B cell (primary cell): ENCODE results near the gene DNAH2. TPM values are rescaled to one million over a fixed set of nuclear protein-coding genes. Genes with fewer than 3 reads are reported as not detected.

Experiments
- ATAC-seq: fragments of 200-7000 bp; cut with Tn5 transposase; one replicate; pipeline ENCODE4 v1.10.0; 2021; ENCODE audit warnings: low read depth, mild to moderate bottlenecking, moderate number of reproducible peaks, moderate library complexity
- CTCF ChIA-PET: fragments of 350-600 bp; sonication (Branson Sonifier 250); formaldehyde crosslinking; loops from one replicate; lab custom pipeline; 2021; ENCODE audit warnings: antibody characterized with exemption, inconsistent platforms; lab: Charles Lee
- POLR2A ChIA-PET: fragments of 350-600 bp; sonication (Branson Sonifier 250); formaldehyde crosslinking; loops from one replicate; lab custom pipeline; 2021; ENCODE audit warnings: antibody characterized with exemption; lab: Charles Lee
- DNase-seq: peaks from one replicate; pipeline ENCODE4 v3.0.0; 2013
- H2AFZ ChIP-seq: 2 replicates; pipeline ENCODE4 v1.6.1; 2012; ENCODE audit warnings: mild to moderate bottlenecking, low read depth, low read length; ENCODE audit not compliant: insufficient read depth, poor library complexity, severe bottlenecking
- H3K27ac ChIP-seq, 2 donors: 1 replicate in 1 of 2; 2 replicates in 1 of 2; pipeline ENCODE4 v1.5.1; 2012 to 2013; ENCODE audit warnings: low read length in 2 of 2, mild to moderate bottlenecking in 2 of 2, moderate library complexity in 1 of 2
- H3K27me3 ChIP-seq, 4 experiments: fragments of 200-600 bp in 1 of 4; sonication (generic) in 1 of 4; replicated peaks in 1 of 4; 1 replicate in 2 of 4; 2 replicates in 2 of 4; pipeline versions ENCODE4 v1.6.1 to v1.7.0; 2013 to 2016; ENCODE audit warnings: low read length in 3 of 4, mild to moderate bottlenecking in 2 of 4, mixed read lengths in 1 of 4, moderate library complexity in 1 of 4; ENCODE audit not compliant: insufficient read depth in 4 of 4, control insufficient read depth in 3 of 4; ENCODE audit errors: control extremely low read depth in 1 of 4
- H3K36me3 ChIP-seq, 2 experiments: replicated peaks in 1 of 2; 1 replicate in 1 of 2; 2 replicates in 1 of 2; pipeline versions ENCODE4 v1.6.1 to v1.7.1; 2013; ENCODE audit warnings: low read length in 1 of 2; ENCODE audit not compliant: insufficient read depth in 2 of 2, control insufficient read depth in 1 of 2; ENCODE audit errors: control extremely low read depth in 1 of 2, extremely low read depth in 1 of 2
- H3K4me1 ChIP-seq, 2 donors: fragments of 200-600 bp in 1 of 2; sonication (generic) in 1 of 2; 1 replicate in 1 of 2; 2 replicates in 1 of 2; pipeline versions ENCODE4 v1.5.1 to v1.6.1; 2013 to 2017; ENCODE audit warnings: low read length in 2 of 2; ENCODE audit not compliant: control insufficient read depth in 2 of 2, insufficient read depth in 2 of 2
- H3K4me2 ChIP-seq: replicated peaks from 2 replicates; pipeline ENCODE3; 2012; ENCODE audit warnings: mild to moderate bottlenecking, low read depth, low read length; ENCODE audit not compliant: poor library complexity, severe bottlenecking
- H3K4me3 ChIP-seq, 5 experiments: fragments of 200-600 bp in 1 of 5; sonication (generic) in 1 of 5; 1 replicate in 3 of 5; 2 replicates in 2 of 5; pipeline versions ENCODE4 v1.5.1 to v1.7.0; 2011 to 2016; ENCODE audit warnings: low read length in 4 of 5, mild to moderate bottlenecking in 4 of 5, low read depth in 2 of 5, control low read depth in 1 of 5, moderate library complexity in 1 of 5; ENCODE audit not compliant: insufficient read depth in 1 of 5; ENCODE audit errors: control extremely low read depth in 1 of 5, extremely low read depth in 1 of 5
- H3K79me2 ChIP-seq: fragments of 200-600 bp; sonication (generic); one replicate; pipeline ENCODE4 v1.6.0; 2016; ENCODE audit warnings: low read length; ENCODE audit not compliant: control insufficient read depth, insufficient read depth
- H3K9ac ChIP-seq: fragments of 200-600 bp; sonication (generic); 2 replicates; pipeline ENCODE4 v1.6.1; 2017; ENCODE audit warnings: mild to moderate bottlenecking, low read length, moderate library complexity
- H3K9me3 ChIP-seq, 3 donors: one replicate each; pipeline versions ENCODE4 v1.6.1 to v1.7.1; 2013; ENCODE audit warnings: low read length in 2 of 3; ENCODE audit not compliant: control insufficient read depth in 2 of 3, insufficient read depth in 1 of 3; ENCODE audit errors: control extremely low read depth in 1 of 3
- H4K20me1 ChIP-seq: 2 replicates; pipeline ENCODE4 v1.6.0; 2012; ENCODE audit warnings: mild to moderate bottlenecking, low read length; ENCODE audit not compliant: insufficient read depth, control insufficient read depth, poor library complexity, severe bottlenecking
- H3K27ac Mint-ChIP-seq: one replicate; pipeline ENCODE4 v1.8.0; 2021; ENCODE audit warnings: mixed read lengths
- H3K27me3 Mint-ChIP-seq: one replicate; pipeline ENCODE4 v1.8.0; 2021; ENCODE audit warnings: mixed read lengths
- H3K4me1 Mint-ChIP-seq: one replicate; pipeline ENCODE4 v1.8.0; 2021; ENCODE audit warnings: mixed read lengths
- H3K4me3 Mint-ChIP-seq: one replicate; pipeline ENCODE4 v1.8.0; 2021; ENCODE audit warnings: mixed read lengths
- H3K9me3 Mint-ChIP-seq: one replicate; pipeline ENCODE4 v1.8.0; 2022; ENCODE audit warnings: mixed read lengths; ENCODE audit not compliant: insufficient read depth
- CTCF ChIP-seq: fragments of 200-600 bp; IDR thresholded peaks from one replicate; pipeline ENCODE4 v1.8.0; 2022; ENCODE audit warnings: antibody characterized with exemption, mild to moderate bottlenecking
- EZH2 ChIP-seq: IDR thresholded peaks from 2 replicates; pipeline ENCODE4 v1.6.1; 2012; ENCODE audit warnings: borderline replicate concordance, low read depth, mild to moderate bottlenecking, moderate library complexity, low read length; ENCODE audit not compliant: insufficient read depth, poor library complexity, severe bottlenecking
- WGBS: methylation state at CpG from one replicate; pipeline ENCODE4 v1.1.5; 2013; ENCODE audit warnings: missing lambda C conversion rate; ENCODE audit not compliant: insufficient coverage; 5-methylcytosine and 5-hydroxymethylcytosine counted together
- intact Hi-C: fragments of 100-400 bp; cut with micrococcal nuclease; formaldehyde crosslinking; loops from one replicate; pipeline ENCODE4 v1.10.0; 2022
- polyA plus RNA-seq: library from polyadenylated mRNA; depleted of rRNA; stranded (reverse); fragments of >200 nt; gene quantifications from 2 replicates; pipeline ENCODE4 v1.2.3, GENCODE V29; 2012
- total RNA-seq, 2 donors: library from RNA; stranded (reverse); fragments of 120-200 nt in 1 of 2; gene quantifications; 1 replicate in 1 of 2; 2 replicates in 1 of 2; pipeline versions ENCODE4 v1.2.3 to v1.2.4, GENCODE V29; 2013 to 2022

Gene DNAH2
- total and polyA plus RNA-seq, 2 donors (not counting 1 experiment from before 2014, with no cell fraction given) = 0.03 TPM; not detected in 1

DNA sequence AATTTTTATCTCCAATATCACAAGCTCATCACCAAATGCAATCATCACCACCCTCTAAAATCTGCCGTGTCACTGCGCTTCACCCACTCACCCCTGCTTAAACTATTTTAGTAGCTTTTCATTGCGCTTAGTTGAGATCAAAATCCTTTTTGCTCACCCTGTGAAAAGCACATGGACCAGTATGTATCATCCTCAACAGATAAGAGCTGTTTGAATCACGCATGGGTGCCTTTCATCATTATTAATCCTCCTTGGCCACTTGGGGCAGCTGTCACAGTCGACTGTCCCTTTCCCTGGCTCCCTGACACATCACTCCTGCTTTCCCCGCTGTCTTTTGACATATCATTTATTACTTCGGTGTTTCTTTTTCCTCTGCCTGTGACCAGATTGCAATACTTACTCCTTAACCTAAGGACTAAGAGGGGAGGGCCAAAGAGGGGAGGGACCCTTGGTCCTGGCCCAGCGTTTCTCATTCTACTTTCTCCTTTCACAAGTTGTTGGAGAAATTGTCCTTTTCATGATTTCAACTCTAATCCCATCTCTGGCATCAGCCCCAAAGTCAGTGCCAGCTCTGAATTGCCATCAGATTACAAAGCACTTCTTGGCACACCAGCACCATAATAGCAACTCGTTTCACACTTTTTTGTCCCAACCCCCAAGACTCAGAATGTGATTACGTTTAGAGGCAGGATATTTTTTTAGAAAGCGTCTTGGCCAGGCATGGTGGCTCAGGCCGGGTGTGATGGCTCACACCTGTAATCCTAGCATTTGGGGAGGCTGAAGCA lies 107.9 kb downstream of the DNAH2 start:
- Histone ChIP-seq H3K27ac (no peak overlapping the region), H3K9me3 (no peaks in the 10 kb centered on the region), H3K4me2 (no peak overlapping the region), H3K79me2 (no peaks in the 10 kb centered on the region), H2AFZ (no peak overlapping the region), H3K9ac (no peak overlapping the region), H3K4me1 (no peaks in the 10 kb centered on the region), H4K20me1 (no peaks in the 10 kb centered on the region), H3K27me3 (peaks cover 0 to 2% (median under 1%) of the 10 kb centered on the region in 4 experiments), H3K36me3 (no peaks in the 10 kb centered on the region), H3K4me3 (no peak overlapping the region)
- 71% methylated on average over 9 of the region's 12 CpGs for WGBS
- DNase-seq = no peak
- Mint-ChIP-seq H3K4me1 (no peaks in the 10 kb centered on the region), H3K4me3 (no peak overlapping the region), H3K9me3 (no peaks in the 10 kb centered on the region), H3K27ac (no peak overlapping the region), H3K27me3 (peaks cover 21% of the 10 kb centered on the region)
- intact Hi-C loops = no loop called here
- TF ChIP-seq EZH2 = no peak
- no peak for TF ChIP-seq CTCF
- no peak for ATAC-seq
- ChIA-PET CTCF (interaction anchor here (1.0 to 2.5 kb wide), 15 partner anchors 9 to 235 kb away, joined by 3 to 19 read pairs (median 6); partner anchors contain the start of genes CYB5D1, KDM6B and NAA38), POLR2A (interaction anchor here (1.1 kb wide), 1 partner anchor 9 kb away, joined by 4 read pairs; no protein-coding TSS in a partner anchor)

GRCh38 chr17:7830616-7831015 lies 113.1 kb downstream of the DNAH2 start:
- Histone ChIP-seq H3K4me1 (peaks cover 7 to 15% of the 10 kb centered on the region in 2 donors), H3K36me3 (no peaks in the 10 kb centered on the region), H3K4me2 (no peak overlapping the region), H3K4me3 (no peak overlapping the region), H3K9me3 (no peaks in the 10 kb centered on the region), H3K27me3 (peaks cover 0 to 13% (median 2%) of the 10 kb centered on the region in 4 experiments), H4K20me1 (no peaks in the 10 kb centered on the region), H2AFZ (no peak overlapping the region), H3K27ac (no peak overlapping the region), H3K79me2 (peaks cover 17% of the 10 kb centered on the region), H3K9ac (no peak overlapping the region)
- peaks cover 22% of the 10 kb centered on the region for H3K27me3 Mint-ChIP-seq
- H3K4me3 Mint-ChIP-seq = no peak overlapping the region
- H3K4me1 Mint-ChIP-seq = peaks cover 8% of the 10 kb centered on the region
- DNase-seq (no peak), ATAC-seq (no peak)
- H3K9me3 Mint-ChIP-seq = no peaks in the 10 kb centered on the region
- WGBS = 95% methylated on average over 4 of the region's 8 CpGs
- TF ChIP-seq EZH2 = no peak
- no peak for TF ChIP-seq CTCF
- intact Hi-C loops = loop anchor here (10.0 kb wide), 2 partner anchors 816 to 1176 kb away; partner anchors contain the start of genes C17orf100, MED31 and RNASEK
- CTCF ChIA-PET = interaction anchor here (1.6 to 2.2 kb wide), 2 partner anchors 12 to 26 kb away, joined by 5 to 7 read pairs; partner anchors contain the start of gene NAA38
- H3K27ac Mint-ChIP-seq = no peak overlapping the region
- POLR2A ChIA-PET = no interaction called here
